ENCODE results near the gene IGSF3.

The IGSF3 gene

DNA sequence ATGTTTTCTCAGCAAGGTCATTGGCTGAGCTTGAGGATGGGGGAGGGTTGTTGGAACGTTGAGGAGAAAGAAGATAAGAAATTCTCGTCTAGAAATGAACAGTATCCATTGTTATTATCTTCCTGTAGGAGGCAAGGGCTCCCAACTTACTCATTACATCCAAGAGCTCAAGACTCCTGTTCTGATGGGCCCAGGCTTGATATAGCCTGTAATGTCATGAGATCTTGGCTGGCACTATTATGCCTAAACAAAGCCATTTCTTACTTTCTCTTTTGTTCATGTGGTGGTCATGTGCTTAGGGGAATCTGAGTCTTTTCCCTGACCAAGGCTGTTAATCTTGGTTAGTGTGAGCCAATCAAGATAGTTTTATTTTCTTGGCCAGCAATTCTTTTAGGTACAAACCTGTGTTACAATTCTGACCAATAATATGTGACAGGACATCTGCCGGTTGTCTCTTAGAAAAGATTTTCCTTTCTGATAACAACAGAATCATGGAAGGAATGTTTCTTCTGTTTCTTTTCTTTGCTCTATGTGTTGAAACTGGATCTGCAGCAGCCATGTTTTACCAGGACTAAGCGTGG, 15.2 kb upstream of the IGSF3 start:
- H3K9ac ChIP-seq = no peak overlapping the region
- H3K36me3 ChIP-seq (ENCODE audit: control insufficient read depth, insufficient read depth, low read length) = no peaks in the 10 kb centered on the region
- TF ChIP-seq, protein P1, sequence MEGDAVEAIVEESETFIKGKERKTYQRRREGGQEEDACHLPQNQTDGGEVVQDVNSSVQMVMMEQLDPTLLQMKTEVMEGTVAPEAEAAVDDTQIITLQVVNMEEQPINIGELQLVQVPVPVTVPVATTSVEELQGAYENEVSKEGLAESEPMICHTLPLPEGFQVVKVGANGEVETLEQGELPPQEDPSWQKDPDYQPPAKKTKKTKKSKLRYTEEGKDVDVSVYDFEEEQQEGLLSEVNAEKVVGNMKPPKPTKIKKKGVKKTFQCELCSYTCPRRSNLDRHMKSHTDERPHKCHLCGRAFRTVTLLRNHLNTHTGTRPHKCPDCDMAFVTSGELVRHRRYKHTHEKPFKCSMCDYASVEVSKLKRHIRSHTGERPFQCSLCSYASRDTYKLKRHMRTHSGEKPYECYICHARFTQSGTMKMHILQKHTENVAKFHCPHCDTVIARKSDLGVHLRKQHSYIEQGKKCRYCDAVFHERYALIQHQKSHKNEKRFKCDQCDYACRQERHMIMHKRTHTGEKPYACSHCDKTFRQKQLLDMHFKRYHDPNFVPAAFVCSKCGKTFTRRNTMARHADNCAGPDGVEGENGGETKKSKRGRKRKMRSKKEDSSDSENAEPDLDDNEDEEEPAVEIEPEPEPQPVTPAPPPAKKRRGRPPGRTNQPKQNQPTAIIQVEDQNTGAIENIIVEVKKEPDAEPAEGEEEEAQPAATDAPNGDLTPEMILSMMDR (IDR thresholded peaks at IDR 0.05) = no peak
- no peak overlapping the region for H3K27ac ChIP-seq
- no peaks in the 10 kb centered on the region for H3K4me1 ChIP-seq
- no peaks in the 10 kb centered on the region for H3K79me2 ChIP-seq
- H3K27me3 ChIP-seq (ENCODE audit: control insufficient read depth, insufficient read depth, low read length) = no peaks in the 10 kb centered on the region
- no peak overlapping the region for H3K4me3 ChIP-seq (ENCODE audit: low read depth, low read length)
- H2AFZ ChIP-seq = peak overlapping the region; percentile 60
- H3K4me2 ChIP-seq (ENCODE audit: low read length) = no peak overlapping the region
- H3K9me3 ChIP-seq (ENCODE audit: control insufficient read depth, low read length) = no peaks in the 10 kb centered on the region

DNA sequence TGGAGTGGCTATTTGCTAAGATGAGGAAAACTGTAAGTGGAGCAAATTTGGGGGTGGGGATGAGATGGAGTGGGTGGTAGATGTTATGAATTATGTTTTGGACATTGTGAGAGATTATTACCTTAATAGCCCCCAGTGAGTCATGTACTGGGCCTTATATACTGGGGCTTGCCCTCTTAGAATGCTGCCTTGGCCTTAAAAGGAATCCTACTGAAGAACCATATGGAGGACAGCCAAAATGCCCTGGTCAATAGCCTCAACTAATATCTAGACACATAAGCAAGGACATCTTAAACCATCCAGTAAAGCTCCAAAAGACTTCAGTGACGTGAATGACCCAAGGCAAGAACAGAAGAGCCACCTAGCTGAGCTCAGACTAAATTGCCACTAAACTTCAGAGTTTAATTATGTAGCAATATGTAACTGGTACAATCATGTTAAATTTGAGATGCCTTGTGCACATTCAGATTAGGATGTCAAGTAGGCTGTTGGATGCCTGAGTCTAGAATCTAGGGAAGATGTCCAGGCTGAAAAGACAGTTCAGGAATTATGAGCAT, 13.9 kb upstream of the IGSF3 start:
- Histone ChIP-seq H2AFZ (no peak overlapping the region), H3K9ac (no peak overlapping the region), H3K36me3 (ENCODE audit: control insufficient read depth, insufficient read depth, low read length) (no peaks in the 10 kb centered on the region), H3K79me2 (no peaks in the 10 kb centered on the region), H3K27ac (no peak overlapping the region), H3K4me3 (ENCODE audit: low read depth, low read length) (no peak overlapping the region), H3K4me1 (no peaks in the 10 kb centered on the region), H3K27me3 (ENCODE audit: control insufficient read depth, insufficient read depth, low read length) (no peaks in the 10 kb centered on the region), H3K9me3 (ENCODE audit: control insufficient read depth, low read length) (no peaks in the 10 kb centered on the region), H3K4me2 (ENCODE audit: low read length) (no peak overlapping the region)
- TF ChIP-seq, protein P1 (IDR thresholded peaks at IDR 0.05) = no peak

DNA sequence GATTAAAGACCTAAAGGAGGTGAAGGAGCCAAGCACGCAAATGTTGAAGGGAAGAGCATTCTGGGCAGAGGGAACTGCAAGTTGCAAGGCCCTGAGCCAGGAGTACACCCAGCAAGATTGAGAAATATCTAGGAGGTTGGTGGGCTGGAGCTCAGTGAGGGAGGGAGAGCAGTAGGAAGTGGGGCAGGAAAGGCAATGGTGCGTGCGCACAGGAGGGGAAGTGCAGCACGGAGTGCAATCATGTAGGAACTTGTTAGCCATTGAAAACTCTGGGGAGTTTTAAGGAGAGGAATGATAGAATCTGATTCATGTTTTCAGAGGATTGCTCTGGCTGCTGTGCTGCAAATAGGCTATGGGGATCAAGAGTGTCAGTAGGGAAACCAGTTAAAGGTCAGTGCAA, 13.2 kb upstream of the IGSF3 start:
- Histone ChIP-seq H3K27ac (no peak overlapping the region), H2AFZ (no peak overlapping the region), H3K36me3 (ENCODE audit: control insufficient read depth, insufficient read depth, low read length) (no peaks in the 10 kb centered on the region), H3K4me2 (ENCODE audit: low read length) (no peak overlapping the region), H3K79me2 (no peaks in the 10 kb centered on the region), H3K4me1 (no peaks in the 10 kb centered on the region), H3K9me3 (ENCODE audit: control insufficient read depth, low read length) (no peaks in the 10 kb centered on the region), H3K4me3 (ENCODE audit: low read depth, low read length) (no peak overlapping the region), H3K27me3 (ENCODE audit: control insufficient read depth, insufficient read depth, low read length) (no peaks in the 10 kb centered on the region), H3K9ac (no peak overlapping the region)
- TF ChIP-seq, protein P1 (IDR thresholded peaks at IDR 0.05) = no peak

- no peaks in the 10 kb centered on the region for H3K36me3 ChIP-seq (ENCODE audit: control insufficient read depth, insufficient read depth, low read length)
- H3K9me3 ChIP-seq (ENCODE audit: control insufficient read depth, low read length) = no peaks in the 10 kb centered on the region
- no peak overlapping the region for H3K4me2 ChIP-seq (ENCODE audit: low read length)
- no peak overlapping the region for H3K4me3 ChIP-seq (ENCODE audit: low read depth, low read length)
- H3K4me1 ChIP-seq = no peaks in the 10 kb centered on the region
- no peak overlapping the region for H2AFZ ChIP-seq
- no peak overlapping the region for H3K27ac ChIP-seq
- TF ChIP-seq, protein P1 (IDR thresholded peaks at IDR 0.05) = no peak
- no peaks in the 10 kb centered on the region for H3K79me2 ChIP-seq
- H3K9ac ChIP-seq = no peak overlapping the region
- H3K27me3 ChIP-seq (ENCODE audit: control insufficient read depth, insufficient read depth, low read length) = no peaks in the 10 kb centered on the region
These were observed 12.5 kb upstream of the IGSF3 start for GRCh38 chr1:116679828-116680628.
